Measurements from ENCODE around the gene MPZ.

GRCh38 chr1:161351482-161351881, 41.7 kb upstream of the MPZ start:
- no peak for TF ChIP-seq CTCF (IDR thresholded peaks at IDR 0.05 in 2 of 3, conservative IDR thresholded peaks at IDR 0.05 in 1 of 3; ENCODE audit: control insufficient read depth in 2 of 3, extremely low read depth in 1 of 3, insufficient read depth in 1 of 3, low read depth in 3 of 3, low read length in 3 of 3)
- no peak for TF ChIP-seq ZBTB33 (IDR thresholded peaks at IDR 0.05)
- TF ChIP-seq JUND (IDR thresholded peaks at IDR 0.05; ENCODE audit: low read depth, low read length) = no peak
- no peak for TF ChIP-seq FOXM1 (IDR thresholded peaks at IDR 0.05; ENCODE audit: low read depth, low read length)
- TF ChIP-seq POLR2AphosphoS5 (IDR thresholded peaks at IDR 0.05; ENCODE audit: low read length) = no peak
- no peak for TF ChIP-seq REST (IDR thresholded peaks at IDR 0.05; ENCODE audit: low read depth, low read length)
- TF ChIP-seq SMARCA5 (IDR thresholded peaks at IDR 0.05) = no peak
- TF ChIP-seq ZNF274 (IDR thresholded peaks at IDR 0.05; ENCODE audit: insufficient read depth, insufficient read length) = no peak
- no peak for TF ChIP-seq USF1 (IDR thresholded peaks at IDR 0.05; ENCODE audit: borderline replicate concordance, extremely low read length, insufficient read depth, low read depth, low read length)
- no peak for TF ChIP-seq DPF2 (IDR thresholded peaks at IDR 0.05)
- no peak for TF ChIP-seq SRF (IDR thresholded peaks at IDR 0.05; ENCODE audit: low read depth in 2 of 2, low read length in 2 of 2)
- TF ChIP-seq ATF2 (IDR thresholded peaks at IDR 0.05; ENCODE audit: low read length) = no peak
- TF ChIP-seq SKIL (IDR thresholded peaks at IDR 0.05; ENCODE audit: low read depth, poor library complexity, severe bottlenecking) = no peak
